WTC11 (cell line): ENCODE results near the gene SULF2. TPM values are rescaled to one million over a fixed set of nuclear protein-coding genes. Genes with fewer than 3 reads are reported as not detected.
A peak's percentile ranks its signal among the peaks of the same experiment; 100 is the strongest.

Source experiments
- ATAC-seq: fragments of 200-7000 bp; cut with Tn5 transposase; 2 replicates; pipeline ENCODE4 v1.10.0; 2021; ENCODE audit warnings: mild to moderate bottlenecking, moderate library complexity
- CTCF ChIA-PET: fragments of 300-600 bp; sonication (Branson Sonifier 250); formaldehyde crosslinking; loops from one replicate; lab custom pipeline; 2021; ENCODE audit warnings: antibody characterized with exemption; lab: Charles Lee
- POLR2A ChIA-PET: fragments of 350-600 bp; sonication (Branson Sonifier 250); formaldehyde crosslinking; loops from one replicate; lab custom pipeline; 2021; ENCODE audit warnings: antibody characterized with exemption; lab: Charles Lee
- DNase-seq: peaks from one replicate; pipeline ENCODE4 v3.0.0; 2021; ENCODE audit warnings: low spot score
- H3K27ac Mint-ChIP-seq: 2 replicates; pipeline ENCODE4 v1.8.0; 2021; ENCODE audit warnings: mixed read lengths
- H3K27me3 Mint-ChIP-seq: 2 replicates; pipeline ENCODE4 v1.8.0; 2021; ENCODE audit warnings: low read depth, mild to moderate bottlenecking, moderate library complexity, mixed read lengths
- H3K36me3 Mint-ChIP-seq: 2 replicates; pipeline ENCODE4 v1.8.0; 2021; ENCODE audit warnings: mixed read lengths
- H3K4me1 Mint-ChIP-seq: 2 replicates; pipeline ENCODE4 v1.8.0; 2022; ENCODE audit warnings: mixed read lengths
- H3K4me3 Mint-ChIP-seq: 2 replicates; pipeline ENCODE4 v1.8.0; 2021; ENCODE audit warnings: mild to moderate bottlenecking, moderate library complexity, mixed read lengths
- H3K9me3 Mint-ChIP-seq: 2 replicates; pipeline ENCODE4 v1.8.0; 2021; ENCODE audit warnings: mixed read lengths
- ARID4B ChIP-seq: sonication (generic); formaldehyde crosslinking; IDR thresholded peaks from 2 replicates; pipeline ENCODE4 v1.8.0; 2023; ENCODE audit warnings: missing genetic modification reagents, mild to moderate bottlenecking, borderline replicate concordance
- ATF6 ChIP-seq: sonication (generic); formaldehyde crosslinking; IDR thresholded peaks from 2 replicates; pipeline ENCODE4 v1.8.1; 2023; ENCODE audit warnings: mild to moderate bottlenecking, missing genetic modification reagents
- ERG ChIP-seq: fragments of 250-450 bp; sonication (Bioruptor Pico); IDR thresholded peaks from 2 replicates; pipeline ENCODE4 v1.8.0; 2021; ENCODE audit warnings: mild to moderate bottlenecking
- ETV6 ChIP-seq: sonication (generic); formaldehyde crosslinking; IDR thresholded peaks from 2 replicates; pipeline ENCODE4 v1.8.1; 2022; ENCODE audit warnings: mild to moderate bottlenecking, missing genetic modification reagents
- FOXJ3 ChIP-seq: sonication (generic); formaldehyde crosslinking; IDR thresholded peaks from 2 replicates; pipeline ENCODE4 v1.9.0; 2021; ENCODE audit warnings: missing genetic modification reagents, mild to moderate bottlenecking, borderline replicate concordance
- MAX ChIP-seq: sonication (generic); formaldehyde crosslinking; IDR thresholded peaks from 2 replicates; pipeline ENCODE4 v1.8.0; 2022; ENCODE audit warnings: mild to moderate bottlenecking, missing genetic modification reagents
- NFYB ChIP-seq: sonication (generic); formaldehyde crosslinking; conservative IDR thresholded peaks from 2 replicates; pipeline ENCODE4 v1.8.0; 2022; ENCODE audit warnings: low read depth, missing genetic modification reagents
- OVOL2 ChIP-seq: fragments of 250-450 bp; sonication (Bioruptor Pico); IDR thresholded peaks from 2 replicates; pipeline ENCODE4 v1.9.0; 2021; ENCODE audit warnings: mild to moderate bottlenecking, borderline replicate concordance
- TP53 ChIP-seq: sonication (generic); formaldehyde crosslinking; IDR thresholded peaks from 2 replicates; pipeline ENCODE4 v1.8.1; 2023; ENCODE audit warnings: mild to moderate bottlenecking, missing genetic modification reagents
- USF1 ChIP-seq: sonication (generic); formaldehyde crosslinking; IDR thresholded peaks from 2 replicates; pipeline ENCODE4 v1.8.0; 2022; ENCODE audit warnings: mild to moderate bottlenecking, missing genetic modification reagents
- ZBTB43 ChIP-seq: sonication (generic); formaldehyde crosslinking; IDR thresholded peaks from 2 replicates; pipeline ENCODE4 v1.8.1; 2023; ENCODE audit warnings: mild to moderate bottlenecking, missing genetic modification reagents
- total RNA-seq: library from RNA; stranded (reverse); gene quantifications from 3 replicates; pipeline ENCODE4 v1.2.3, GENCODE V29; 2021

Gene SULF2
- total RNA-seq, 1 experiment from 2014 or later, result 36.0 TPM

- TF ChIP-seq USF1, result peak; percentile 51; the same call in 1 of the 2 replicates
- peak; percentile 70 for TF ChIP-seq MAX (CRISPR knock-in tag)
- no peak for TF ChIP-seq ATF6
Observed at GRCh38 chr20:47770935-47771334, 14.3 kb downstream of the SULF2 start (continued).

GRCh38 chr20:47768016-47768824, 17.1 kb downstream of the SULF2 start:
- Mint-ChIP-seq H3K36me3 (peaks cover 15% of the 10 kb centered on the region), H3K4me1 (peaks cover 34% of the 10 kb centered on the region), H3K4me3 (no peak overlapping the region), H3K9me3 (peaks cover 16% of the 10 kb centered on the region), H3K27ac (no peak overlapping the region), H3K27me3 (no peaks in the 10 kb centered on the region)
- ATAC-seq, result no peak
- DNase-seq, result no peak
- TF ChIP-seq FOXJ3 (no peak), NFYB (CRISPR knock-in tag) (no peak), ZBTB43 (CRISPR knock-in tag) (no peak), ARID4B (CRISPR knock-in tag) (no peak), ERG (CRISPR knock-in tag) (no peak), TP53 (CRISPR knock-in tag) (no peak)
- POLR2A ChIA-PET, result interaction anchor here (0.7 kb wide), 1 partner anchor 787 kb away, joined by 5 read pairs; no protein-coding TSS in a partner anchor
- CTCF ChIA-PET, result no interaction called here

GRCh38 chr20:47765691-47766594, 19.3 kb downstream of the SULF2 start:
- Mint-ChIP-seq H3K4me3 (no peak overlapping the region), H3K36me3 (peaks cover 15% of the 10 kb centered on the region), H3K4me1 (peaks cover 43% of the 10 kb centered on the region), H3K27ac (peak overlapping the region; percentile 84), H3K9me3 (peaks cover 16% of the 10 kb centered on the region)
- POLR2A ChIA-PET, result no interaction called here
- no peak for DNase-seq
- peak; percentile 43; the same call in 1 of the 2 replicates for TF ChIP-seq MAX (CRISPR knock-in tag)
- TF ChIP-seq ETV6 (CRISPR knock-in tag), result 0 out of 2 replicates have a peak, but pooled peaks have one; percentile 33
- TF ChIP-seq OVOL2 (CRISPR knock-in tag), result no peak
- TF ChIP-seq, all 79 proteins: peak for 2
- CTCF ChIA-PET, result interaction anchor here (0.9 to 1.3 kb wide), 2 partner anchors 102 to 855 kb away, joined by 3 to 4 read pairs; no protein-coding TSS in a partner anchor
- ATAC-seq, result peak; percentile 84
- no peaks in the 10 kb centered on the region for H3K27me3 Mint-ChIP-seq
